ENCODE measurements around the gene CPD.
"Not testable (repeated sequence)": the region's sequence is repeated elsewhere in the genome, so short reads cannot be mapped to it uniquely, and the experiment has no call there.

CPD gene

GRCh38 chr17:30414486-30414885, 35.8 kb downstream of the CPD start:
- DNase-seq (ENCODE audit: low read depth, low spot score): no peak
- H3K4me3 ChIP-seq (ENCODE audit: low read length): no peak overlapping the region

- DNase-seq (ENCODE audit: low read depth, low spot score): no peak
- no peak overlapping the region for H3K4me3 ChIP-seq (ENCODE audit: low read length)
These were observed 36.8 kb downstream of the CPD start for GRCh38 chr17:30415491-30415890.

- not testable (repeated sequence) for H3K4me3 ChIP-seq (ENCODE audit: low read length); DNase-seq (ENCODE audit: low read depth, low spot score)
These were observed 39.3 kb downstream of the CPD start for GRCh38 chr17:30418070-30418469.

DNA sequence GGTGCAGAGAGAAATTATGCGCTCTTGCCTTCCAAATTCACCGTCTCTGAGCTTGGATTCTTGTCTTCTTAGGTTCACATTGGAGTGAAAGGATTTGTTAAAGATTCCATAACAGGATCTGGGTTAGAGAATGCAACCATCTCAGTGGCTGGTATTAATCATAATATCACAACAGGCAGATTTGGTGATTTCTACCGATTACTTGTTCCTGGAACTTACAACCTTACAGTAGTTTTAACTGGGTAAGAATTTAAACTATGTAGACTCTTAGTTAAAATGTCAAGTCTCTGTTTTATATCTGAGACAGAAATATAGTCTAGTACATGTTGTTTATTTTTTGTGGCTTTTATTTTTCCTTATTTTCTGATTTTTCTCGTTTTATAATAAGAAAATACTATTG, 42.9 kb downstream of the CPD start:
- H3K4me3 ChIP-seq (ENCODE audit: low read length): no peak overlapping the region

DNA sequence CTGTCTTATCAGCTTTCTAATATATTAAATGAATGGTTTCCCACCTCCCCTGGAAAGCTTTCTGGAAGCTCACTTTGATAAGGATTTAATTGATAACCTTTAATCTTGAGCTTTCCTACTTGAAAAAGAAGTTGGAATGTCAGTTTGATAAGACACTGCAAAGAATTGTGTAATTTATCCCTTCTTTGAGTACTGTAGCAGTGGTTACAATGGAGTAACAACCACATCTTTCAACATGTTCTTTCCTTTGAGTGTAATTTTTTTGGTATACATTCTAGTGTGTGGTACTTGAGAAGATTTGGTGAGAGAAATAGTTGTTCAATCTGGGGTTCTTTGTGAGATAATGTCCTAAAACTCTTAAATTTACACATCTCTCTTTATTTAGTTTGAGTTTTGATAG, 43.4 kb downstream of the CPD start:
- H3K4me3 ChIP-seq (ENCODE audit: low read length): no peak overlapping the region
- no peak for DNase-seq (ENCODE audit: low read depth, low spot score)

More for the DNA sequence above, 42.9 kb downstream of the CPD start:
- no peak for DNase-seq (ENCODE audit: low read depth, low spot score)

DNA sequence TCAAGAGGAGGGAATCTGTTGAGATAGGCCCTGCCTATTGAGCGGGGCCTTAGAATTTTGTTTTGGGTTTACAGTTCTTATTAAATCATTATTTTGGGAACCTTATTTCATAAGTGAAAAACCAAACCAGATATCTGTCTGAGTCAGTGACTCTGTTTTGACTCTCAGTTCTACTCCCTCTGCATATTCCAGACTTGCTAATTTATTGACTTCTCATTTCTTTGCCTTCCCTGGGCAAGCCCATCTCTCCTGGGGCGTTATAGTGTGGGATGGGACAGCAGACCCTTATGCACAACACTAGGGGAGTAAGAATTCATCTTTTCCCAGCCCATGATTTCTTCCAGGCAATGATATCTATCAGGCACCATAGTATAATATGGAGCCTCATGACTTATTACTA, 45.7 kb downstream of the CPD start:
- no peak overlapping the region for H3K4me3 ChIP-seq (ENCODE audit: low read length)
- no peak for DNase-seq (ENCODE audit: low read depth, low spot score)

DNA sequence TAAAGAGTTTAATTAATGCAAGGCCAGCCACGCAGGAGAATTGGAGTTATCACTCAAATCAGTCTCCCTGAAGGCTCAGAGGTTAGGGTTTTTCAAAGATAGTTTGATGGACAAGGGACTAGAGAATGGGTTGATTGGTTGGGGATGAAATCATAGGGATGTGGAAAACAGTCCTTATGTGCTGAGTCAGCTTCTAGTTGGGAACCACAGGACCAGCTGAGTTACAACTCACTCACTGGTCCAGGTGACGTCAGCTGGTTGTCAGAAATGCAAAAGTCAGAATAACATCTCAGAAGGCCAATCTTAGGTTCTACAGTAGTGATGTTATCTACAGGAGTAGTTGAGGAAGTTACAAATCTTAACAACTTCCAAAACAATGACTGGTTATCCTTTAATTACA, 47.6 kb downstream of the CPD start:
- no peak for DNase-seq (ENCODE audit: low read depth, low spot score)
- no peak overlapping the region for H3K4me3 ChIP-seq (ENCODE audit: low read length)

- no peak for DNase-seq (ENCODE audit: low read depth, low spot score)
- H3K4me3 ChIP-seq (ENCODE audit: low read length): no peak overlapping the region
These were observed 48.9 kb downstream of the CPD start for GRCh38 chr17:30427611-30428010.

DNA sequence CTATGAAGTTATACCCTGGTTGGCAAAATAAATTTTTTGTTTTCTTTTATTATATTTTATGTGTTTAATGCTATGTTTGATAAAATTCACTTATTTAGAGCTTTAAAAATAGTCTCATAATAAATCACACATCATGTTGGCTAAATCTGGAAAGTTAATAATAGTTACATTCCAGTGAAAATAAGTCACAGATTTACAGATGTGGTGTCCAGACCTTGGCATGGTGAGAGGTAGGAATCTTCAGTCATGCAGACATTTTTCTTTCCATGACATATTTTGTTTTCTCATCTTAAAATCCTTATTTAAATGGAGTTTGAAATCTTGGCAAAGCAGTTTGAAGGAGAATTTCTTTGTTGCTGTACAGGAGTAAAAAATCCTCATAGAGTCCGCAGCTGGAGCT, 50.4 kb downstream of the CPD start:
- no peak for DNase-seq (ENCODE audit: low read depth, low spot score)
- no peak overlapping the region for H3K4me3 ChIP-seq (ENCODE audit: low read length)

GRCh38 chr17:30433514-30433913, 54.8 kb downstream of the CPD start:
- no peak for DNase-seq (ENCODE audit: low read depth, low spot score)
- no peak overlapping the region for H3K4me3 ChIP-seq (ENCODE audit: low read length)

DNA sequence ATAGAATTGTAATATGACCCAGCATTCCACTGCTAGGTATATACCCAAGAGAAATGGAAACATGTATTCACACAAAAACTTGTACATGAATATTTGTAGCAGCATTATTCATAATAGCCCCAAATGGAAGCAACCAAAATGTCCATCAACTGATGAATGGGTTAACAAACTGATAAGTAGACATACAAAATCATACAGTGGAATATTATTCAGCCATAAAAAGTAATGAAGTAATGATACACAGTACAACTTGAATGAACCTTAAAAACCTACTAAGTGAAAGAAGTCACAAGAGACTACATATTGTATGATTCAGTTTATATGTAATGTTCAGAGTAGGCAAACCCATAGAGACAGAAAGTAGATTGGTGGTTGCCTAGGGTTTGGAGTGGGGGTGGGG, 58.0 kb downstream of the CPD start:
- no peak for DNase-seq (ENCODE audit: low read depth, low spot score)

DNA sequence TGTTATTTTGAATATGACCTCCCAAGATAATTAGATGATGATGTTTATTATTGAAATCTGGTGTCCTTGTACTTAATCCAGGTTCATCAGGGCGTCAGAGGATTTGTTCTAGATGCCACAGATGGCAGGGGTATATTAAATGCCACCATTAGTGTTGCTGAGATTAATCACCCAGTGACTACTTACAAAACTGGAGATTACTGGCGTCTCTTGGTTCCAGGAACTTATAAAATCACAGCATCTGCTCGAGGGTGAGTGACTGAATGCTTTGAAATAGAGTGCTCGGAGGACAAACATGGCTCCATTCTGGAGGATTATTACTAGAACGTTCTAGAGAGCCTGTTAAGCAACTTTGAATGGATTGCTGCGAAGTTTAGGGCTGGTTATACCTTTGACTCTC, 65.0 kb downstream of the CPD start:
- DNase-seq (ENCODE audit: low read depth, low spot score): no peak
- no peak overlapping the region for H3K4me3 ChIP-seq (ENCODE audit: low read length)

More for the DNA sequence above, 58.0 kb downstream of the CPD start:
- H3K4me3 ChIP-seq (ENCODE audit: low read length): no peak overlapping the region

DNA sequence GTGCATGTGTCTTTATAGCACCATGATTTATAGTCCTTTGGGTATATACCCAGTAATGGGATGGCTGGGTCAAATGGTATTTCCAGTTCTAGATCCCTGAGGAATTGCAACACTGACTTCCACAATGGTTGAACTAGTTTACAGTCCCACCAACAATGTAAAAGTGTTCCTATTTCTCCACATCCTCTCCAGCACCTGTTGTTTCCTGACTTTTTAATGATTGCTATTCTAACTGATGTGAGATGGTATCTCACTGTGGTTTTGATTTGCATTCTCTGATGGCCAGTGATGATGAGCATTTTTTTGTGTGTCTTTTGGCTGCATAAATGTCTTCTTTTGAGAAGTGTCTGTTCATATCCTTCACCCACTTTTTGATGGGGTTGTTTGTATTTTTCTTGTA, 67.9 kb downstream of the CPD start:
- DNase-seq (ENCODE audit: low read depth, low spot score); H3K4me3 ChIP-seq (ENCODE audit: low read length): not testable (repeated sequence)

DNA sequence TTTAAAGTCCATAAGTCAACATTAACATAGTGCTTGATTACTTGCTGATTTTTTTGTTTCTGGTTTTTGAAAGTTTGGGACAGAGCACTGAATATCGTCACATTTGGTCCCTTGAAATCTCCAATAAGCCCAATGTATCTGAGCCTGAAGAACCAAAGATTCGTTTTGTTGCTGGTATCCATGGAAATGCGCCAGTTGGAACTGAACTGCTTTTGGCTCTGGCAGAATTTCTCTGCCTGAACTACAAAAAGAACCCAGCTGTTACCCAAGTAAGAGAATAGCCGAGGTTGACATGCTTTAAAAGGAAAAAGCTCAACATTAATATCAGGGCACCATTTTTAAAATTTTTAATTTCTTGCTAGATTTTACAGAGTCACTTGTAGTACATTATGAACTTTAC, 70.8 kb downstream of the CPD start:
- DNase-seq (ENCODE audit: low read depth, low spot score): no peak
- no peak overlapping the region for H3K4me3 ChIP-seq (ENCODE audit: low read length)

- no peak overlapping the region for H3K4me3 ChIP-seq (ENCODE audit: low read length)
- DNase-seq (ENCODE audit: low read depth, low spot score): no peak
These were observed 71.6 kb downstream of the CPD start for GRCh38 chr17:30450125-30451027.

DNA sequence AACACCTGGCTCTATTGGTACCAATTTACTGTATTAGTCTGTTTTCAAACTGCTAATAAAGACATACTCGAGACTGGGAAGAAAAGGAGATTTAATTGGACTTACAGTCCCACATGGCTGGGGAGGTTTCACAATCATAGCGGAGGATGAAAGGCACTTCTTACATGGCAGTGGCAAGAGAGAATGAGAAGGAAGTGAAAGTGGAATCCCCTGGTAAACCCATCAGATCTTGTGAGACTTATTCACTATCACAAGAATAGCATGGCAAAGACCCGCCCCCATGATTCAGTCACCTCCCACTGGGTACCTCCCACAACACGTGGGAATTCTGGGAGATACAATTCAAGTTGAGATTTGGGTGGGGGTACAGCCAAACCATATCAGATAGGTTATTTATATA, 75.9 kb downstream of the CPD start:
- H3K4me3 ChIP-seq (ENCODE audit: low read length): no peak overlapping the region
- no peak for DNase-seq (ENCODE audit: low read depth, low spot score)

DNA sequence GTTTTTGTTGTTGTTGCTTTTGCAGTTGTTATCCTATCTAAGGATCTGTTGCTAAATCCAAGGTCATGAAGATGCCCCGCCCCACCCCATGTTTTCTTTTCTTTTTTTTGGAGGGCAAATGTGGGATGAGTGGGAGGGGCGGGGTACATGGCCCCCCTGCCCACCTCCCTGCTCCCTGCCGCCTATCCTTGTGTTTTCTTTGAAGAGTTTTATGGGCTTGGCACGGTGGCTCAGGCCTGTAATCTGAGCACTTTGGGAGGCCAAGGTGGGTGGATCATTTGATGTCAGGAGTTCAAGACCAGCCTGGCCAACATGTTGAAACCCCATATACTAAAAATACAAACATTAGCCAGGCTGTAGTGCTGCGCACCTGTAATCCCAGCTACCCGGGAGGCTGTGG, 79.6 kb downstream of the CPD start:
- H3K4me3 ChIP-seq (ENCODE audit: low read length): no peak overlapping the region
- DNase-seq (ENCODE audit: low read depth, low spot score): no peak

DNA sequence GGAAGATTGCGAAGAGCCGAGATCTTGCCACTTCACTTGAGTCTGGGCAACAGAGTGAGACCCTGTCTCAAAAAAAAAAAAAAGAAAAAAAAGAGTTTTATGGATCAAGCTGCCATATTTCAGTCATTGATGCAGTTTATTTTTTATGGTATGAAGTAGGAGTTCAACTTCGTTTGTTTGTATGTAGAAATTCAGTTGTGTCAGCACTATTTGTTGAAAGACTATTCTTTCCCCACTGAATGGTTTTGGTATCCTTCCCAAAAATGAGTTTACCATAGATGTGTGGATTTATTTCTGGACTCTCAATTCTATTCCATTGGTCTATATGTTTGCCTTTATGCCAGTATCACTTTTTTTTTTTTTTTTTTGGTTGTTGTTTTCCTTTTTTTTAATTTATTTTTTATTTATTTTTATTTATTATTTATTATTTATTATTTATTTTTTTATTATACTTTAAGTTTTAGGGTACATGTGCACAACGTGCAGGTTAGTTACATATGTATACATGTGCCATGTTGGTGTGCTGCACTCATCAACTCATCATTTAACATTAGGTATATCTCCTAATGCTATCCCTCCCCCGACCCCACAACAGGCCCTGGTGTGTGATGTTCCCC, 80.2 kb downstream of the CPD start:
- not testable (repeated sequence) for DNase-seq (ENCODE audit: low read depth, low spot score); H3K4me3 ChIP-seq (ENCODE audit: low read length)

DNA sequence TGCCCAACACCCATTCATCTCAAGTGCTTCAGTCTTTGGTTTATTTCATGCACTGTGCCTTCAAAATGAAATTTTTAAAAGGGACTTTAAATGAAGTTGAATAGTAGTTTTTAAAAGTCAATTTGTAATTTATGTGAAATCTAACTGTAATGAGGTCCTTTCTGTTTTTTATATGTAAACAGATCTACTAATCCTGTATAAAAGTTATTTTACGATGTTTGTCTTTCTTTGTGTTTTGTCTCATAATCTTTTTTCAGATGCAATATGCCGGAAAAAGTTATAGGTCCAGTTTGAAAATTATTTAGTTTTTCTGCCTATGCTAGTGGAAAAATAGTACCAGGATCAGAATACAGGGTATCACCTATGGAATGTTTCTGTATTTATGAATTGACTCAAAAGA, 89.7 kb downstream of the CPD start:
- H3K4me3 ChIP-seq (ENCODE audit: low read length): no peak overlapping the region
- no peak for DNase-seq (ENCODE audit: low read depth, low spot score)

- H3K4me3 ChIP-seq (ENCODE audit: low read length): no peak overlapping the region
- DNase-seq (ENCODE audit: low read depth, low spot score): no peak
These were observed 93.6 kb downstream of the CPD start for GRCh38 chr17:30472238-30472890.

Measured in Jurkat, Clone E6-1 (cell line).